Thymus (tissue), 11 donors: ENCODE data around the gene NRBP1. TPM values are rescaled to one million over a fixed set of nuclear protein-coding genes. Genes with fewer than 3 reads are reported as not detected.
A peak's percentile ranks its signal among the peaks of the same experiment; 100 is the strongest.

Source experiments
- DNase-seq, 9 donors: peaks; one replicate each; pipeline ENCODE4 v3.0.0-alpha.2; 2013; ENCODE audit warnings: low spot score in 9 of 9, low read depth in 6 of 9, missing footprints in 1 of 9
- H3K27ac ChIP-seq, 2 donors: one replicate each; pipeline ENCODE4 v1.5.1; 2013; ENCODE audit warnings: control low read depth in 1 of 2, low read depth in 1 of 2, low read length in 1 of 2, mild to moderate bottlenecking in 1 of 2, moderate library complexity in 1 of 2
- H3K27me3 ChIP-seq, 2 donors: one replicate each; pipeline ENCODE4 v1.5.1; 2013; ENCODE audit warnings: low read length in 1 of 2; ENCODE audit not compliant: control insufficient read depth in 2 of 2, insufficient read depth in 1 of 2
- H3K36me3 ChIP-seq, 2 donors: one replicate each; pipeline ENCODE4 v1.5.1; 2013; ENCODE audit warnings: low read length in 1 of 2, mild to moderate bottlenecking in 1 of 2, moderate library complexity in 1 of 2; ENCODE audit not compliant: control insufficient read depth in 2 of 2, insufficient read depth in 2 of 2
- H3K4me1 ChIP-seq, 2 donors: one replicate each; pipeline ENCODE4 v1.5.1; 2013; ENCODE audit warnings: low read length in 2 of 2; ENCODE audit not compliant: control insufficient read depth in 2 of 2, insufficient read depth in 2 of 2
- H3K4me3 ChIP-seq, 2 donors: one replicate each; pipeline ENCODE4 v1.5.1; 2013; ENCODE audit warnings: low read length in 2 of 2, control low read depth in 1 of 2, mild to moderate bottlenecking in 1 of 2
- H3K9me3 ChIP-seq, 2 donors: one replicate each; pipeline ENCODE4 v1.5.1; 2013; ENCODE audit warnings: low read length in 1 of 2, mild to moderate bottlenecking in 1 of 2; ENCODE audit not compliant: control insufficient read depth in 2 of 2, insufficient read depth in 1 of 2
- WGBS: extraction: QIAGEN DNeasy Blood & Tissue Kit; methylation state at CpG from one replicate; pipeline ENCODE4 v1.1.7; 2013; 5-methylcytosine and 5-hydroxymethylcytosine counted together
- polyA plus RNA-seq: library from polyadenylated mRNA; stranded (reverse); fragments of 200-250 nt; gene quantifications from one replicate; pipeline ENCODE4 v1.2.3, GENCODE V29; 2013
- total RNA-seq: library from RNA; stranded (reverse); fragments of 120-200 nt; gene quantifications from one replicate; pipeline ENCODE4 v1.2.4, GENCODE V29; 2013
- donor health status: healthy.

NRBP1 gene
- total and polyA plus RNA-seq, 2 donors: 43.9 to 56.4 TPM

- peaks cover under 1% of the 10 kb centered on the region in 2 donors for H3K4me1 ChIP-seq
Measured at GRCh38 chr2:27435628-27436027, 7.2 kb downstream of the NRBP1 start.

DNA sequence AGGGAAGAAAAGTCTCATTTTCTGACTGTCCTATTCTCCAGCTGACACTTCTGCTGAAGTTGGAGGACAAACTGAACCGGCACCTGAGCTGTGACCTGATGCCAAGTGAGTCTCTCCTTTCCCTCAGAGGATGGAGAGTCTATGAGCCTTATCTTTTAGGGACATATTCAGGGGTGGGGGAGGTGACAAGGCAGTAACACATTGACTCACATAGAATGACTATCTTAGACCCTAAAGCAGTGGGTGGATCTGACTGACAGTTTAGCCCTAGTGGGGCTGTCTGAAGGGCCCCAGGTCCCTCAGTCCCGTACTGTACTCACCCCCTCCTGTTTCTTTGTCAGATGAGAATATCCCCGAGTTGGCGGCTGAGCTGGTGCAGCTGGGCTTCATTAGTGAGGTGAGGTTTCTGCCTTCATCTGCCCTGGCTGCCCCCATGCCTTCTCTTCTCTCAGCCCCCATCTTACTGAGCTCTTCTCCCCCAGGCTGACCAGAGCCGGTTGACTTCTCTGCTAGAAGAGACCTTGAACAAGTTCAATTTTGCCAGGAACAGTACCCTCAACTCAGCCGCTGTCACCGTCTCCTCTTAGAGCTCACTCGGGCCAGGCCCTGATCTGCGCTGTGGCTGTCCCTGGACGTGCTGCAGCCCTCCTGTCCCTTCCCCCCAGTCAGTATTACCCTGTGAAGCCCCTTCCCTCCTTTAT lies 12.9 kb downstream of the NRBP1 start:
- Histone ChIP-seq H3K4me3 (no peak overlapping the region), H3K36me3 (peaks cover 51 to 56% of the 10 kb centered on the region in 2 donors)

More at GRCh38 chr2:27435628-27436027, 7.2 kb downstream of the NRBP1 start:
- Histone ChIP-seq H3K9me3 (no peaks in the 10 kb centered on the region), H3K27me3 (no peaks in the 10 kb centered on the region), H3K4me3 (no peak overlapping the region), H3K27ac (no peak overlapping the region), H3K36me3 (peaks cover 59 to 71% of the 10 kb centered on the region in 2 donors)
- WGBS: over 99% methylated on average over 6 of the region's 6 CpGs
- DNase-seq: no peak

DNA sequence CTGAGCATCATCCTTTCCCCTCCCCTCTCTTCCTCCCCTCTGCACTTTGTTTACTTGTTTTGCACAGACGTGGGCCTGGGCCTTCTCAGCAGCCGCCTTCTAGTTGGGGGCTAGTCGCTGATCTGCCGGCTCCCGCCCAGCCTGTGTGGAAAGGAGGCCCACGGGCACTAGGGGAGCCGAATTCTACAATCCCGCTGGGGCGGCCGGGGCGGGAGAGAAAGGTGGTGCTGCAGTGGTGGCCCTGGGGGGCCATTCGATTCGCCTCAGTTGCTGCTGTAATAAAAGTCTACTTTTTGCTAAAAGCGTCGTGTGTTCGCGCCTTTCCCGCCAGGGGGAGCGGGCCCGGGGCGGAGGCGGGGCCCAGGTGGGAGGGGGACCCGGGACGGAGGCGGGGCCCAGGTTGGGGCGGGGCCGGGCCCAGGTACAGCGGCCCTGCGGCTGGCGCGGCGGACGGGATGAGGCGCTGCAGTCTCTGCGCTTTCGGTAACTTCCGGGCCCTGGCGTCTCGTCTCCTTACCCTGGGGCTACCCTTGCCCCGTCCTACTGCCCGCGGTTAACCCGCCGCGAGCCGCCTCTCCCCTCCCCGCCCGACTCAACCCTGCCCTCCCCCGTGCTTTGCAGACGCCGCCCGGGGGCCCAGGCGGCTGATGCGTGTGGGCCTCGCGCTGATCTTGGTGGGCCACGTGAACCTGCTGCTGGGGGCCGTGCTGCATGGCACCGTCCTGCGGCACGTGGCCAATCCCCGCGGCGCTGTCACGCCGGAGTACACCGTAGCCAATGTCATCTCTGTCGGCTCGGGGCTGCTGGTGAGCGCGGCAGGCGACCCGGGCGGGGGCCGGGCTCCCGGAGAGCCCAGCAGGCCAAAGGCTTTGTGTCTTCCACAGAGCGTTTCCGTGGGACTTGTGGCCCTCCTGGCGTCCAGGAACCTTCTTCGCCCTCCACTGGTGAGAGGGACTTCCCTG lies 13.8 kb downstream of the NRBP1 start, which contains the start of gene KRTCAP3:
Gene KRTCAP3, plus strand, starts transcription at position 424 of the 962 bp plus-strand sequence. Its CDS starts 32 bp downstream, at position 456.
- no peaks in the 10 kb centered on the region for H3K27me3 ChIP-seq
- H3K4me3 ChIP-seq: peak within 1 kb of the TSS in 1 of 2 donors; percentile 22
- H3K4me1 ChIP-seq: peaks cover 0 to 16% of the 10 kb centered on the region in 2 donors
- peaks cover 44 to 48% of the 10 kb centered on the region in 2 donors for H3K36me3 ChIP-seq
- peaks cover 0 to 1% of the 10 kb centered on the region in 2 donors for H3K9me3 ChIP-seq
- peak in 5 of 9 donors; percentile 45 to 66 (median 57) for DNase-seq
- WGBS: 84% methylated on average over 80 of the region's 80 CpGs
- H3K27ac ChIP-seq: no peak within 1 kb of the TSS

More for the DNA sequence above, 12.9 kb downstream of the NRBP1 start:
- 98% methylated on average over 10 of the region's 10 CpGs for WGBS
- Histone ChIP-seq H3K27ac (no peak overlapping the region), H3K4me1 (peaks cover 0 to 16% of the 10 kb centered on the region in 2 donors), H3K9me3 (peaks cover 0 to 1% of the 10 kb centered on the region in 2 donors), H3K27me3 (no peaks in the 10 kb centered on the region)
- DNase-seq: no peak

- no peak overlapping the region for H3K4me3 ChIP-seq
- 95% methylated on average over 6 of the region's 6 CpGs for WGBS
- H3K4me1 ChIP-seq: peaks cover 0 to 16% of the 10 kb centered on the region in 2 donors
- H3K36me3 ChIP-seq: peaks cover 41 to 53% of the 10 kb centered on the region in 2 donors
- peaks cover 0 to 1% of the 10 kb centered on the region in 2 donors for H3K9me3 ChIP-seq
- no peak for DNase-seq
- no peaks in the 10 kb centered on the region for H3K27me3 ChIP-seq
- no peak overlapping the region for H3K27ac ChIP-seq
Measured at GRCh38 chr2:27442920-27443282, 14.5 kb downstream of the NRBP1 start.

DNA sequence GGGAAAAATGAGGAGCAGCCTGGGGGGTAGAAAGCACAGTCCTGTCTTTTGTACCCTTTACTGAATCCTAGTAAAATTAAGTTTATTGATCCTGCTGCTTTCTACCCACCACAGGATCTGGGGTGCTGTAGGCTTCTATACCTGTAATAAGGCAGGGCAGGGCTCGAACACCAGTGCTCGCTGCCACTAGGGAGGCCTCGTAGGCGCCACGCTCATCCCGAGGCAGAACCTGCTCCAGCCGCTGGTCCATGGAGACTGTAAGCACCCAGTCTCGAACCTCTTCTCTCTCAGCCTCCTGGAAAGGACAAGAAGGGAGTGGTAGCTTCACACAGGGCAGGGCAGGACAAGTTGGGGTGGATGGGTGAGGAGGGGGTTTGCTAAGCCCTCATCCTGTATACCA lies 16.7 kb downstream of the NRBP1 start:
- Histone ChIP-seq H3K9me3 (peaks cover 0 to 1% of the 10 kb centered on the region in 2 donors), H3K4me3 (no peak overlapping the region), H3K4me1 (peaks cover 0 to 16% of the 10 kb centered on the region in 2 donors), H3K27me3 (no peaks in the 10 kb centered on the region), H3K27ac (peak overlapping the region in 1 of 2 donors; percentile 11), H3K36me3 (peaks cover 28 to 44% of the 10 kb centered on the region in 2 donors)
- no peak for DNase-seq
- 97% methylated on average over 8 of the region's 8 CpGs for WGBS

GRCh38 chr2:27445615-27446014 lies 17.2 kb downstream of the NRBP1 start:
- H3K27me3 ChIP-seq: no peaks in the 10 kb centered on the region
- no peak overlapping the region for H3K4me3 ChIP-seq
- H3K4me1 ChIP-seq: peaks cover 0 to 16% of the 10 kb centered on the region in 2 donors
- no peak for DNase-seq
- WGBS: 98% methylated on average over 8 of the region's 8 CpGs
- H3K27ac ChIP-seq: no peak overlapping the region
- H3K9me3 ChIP-seq: peaks cover 0 to 1% of the 10 kb centered on the region in 2 donors
- H3K36me3 ChIP-seq: peaks cover 24 to 39% of the 10 kb centered on the region in 2 donors

GRCh38 chr2:27446057-27446456 lies 17.6 kb downstream of the NRBP1 start:
- no peak for DNase-seq
- Histone ChIP-seq H3K36me3 (peaks cover 19 to 35% of the 10 kb centered on the region in 2 donors), H3K27me3 (no peaks in the 10 kb centered on the region), H3K27ac (peak overlapping the region in 1 of 2 donors; percentile 1), H3K9me3 (peaks cover 0 to 1% of the 10 kb centered on the region in 2 donors), H3K4me1 (peaks cover 0 to 16% of the 10 kb centered on the region in 2 donors), H3K4me3 (no peak overlapping the region)
- 90% methylated on average over 3 of the region's 3 CpGs for WGBS

- no peak for DNase-seq
- Histone ChIP-seq H3K4me1 (no peaks in the 10 kb centered on the region), H3K27ac (no peak overlapping the region), H3K4me3 (no peak overlapping the region), H3K9me3 (no peaks in the 10 kb centered on the region), H3K27me3 (no peaks in the 10 kb centered on the region), H3K36me3 (peaks cover 15 to 19% of the 10 kb centered on the region in 2 donors)
- WGBS: 96% methylated on average over 3 of the region's 3 CpGs
Measured at GRCh38 chr2:27448381-27448780, 19.9 kb downstream of the NRBP1 start.
